CD4-positive, alpha-beta T cell treated with Interleukin-12 subunit alpha and Interleukin-12 subunit beta, for 1 hour (primary cell): Measurements from ENCODE around the gene KCNG2.
"Not testable (repeated sequence)": the region's sequence is repeated elsewhere in the genome, so short reads cannot be mapped to it uniquely, and the experiment has no call there.

Source experiments
- DNase-seq: peaks from one replicate; pipeline ENCODE4 v3.0.0-alpha.2; 2020

The KCNG2 gene, protein sequence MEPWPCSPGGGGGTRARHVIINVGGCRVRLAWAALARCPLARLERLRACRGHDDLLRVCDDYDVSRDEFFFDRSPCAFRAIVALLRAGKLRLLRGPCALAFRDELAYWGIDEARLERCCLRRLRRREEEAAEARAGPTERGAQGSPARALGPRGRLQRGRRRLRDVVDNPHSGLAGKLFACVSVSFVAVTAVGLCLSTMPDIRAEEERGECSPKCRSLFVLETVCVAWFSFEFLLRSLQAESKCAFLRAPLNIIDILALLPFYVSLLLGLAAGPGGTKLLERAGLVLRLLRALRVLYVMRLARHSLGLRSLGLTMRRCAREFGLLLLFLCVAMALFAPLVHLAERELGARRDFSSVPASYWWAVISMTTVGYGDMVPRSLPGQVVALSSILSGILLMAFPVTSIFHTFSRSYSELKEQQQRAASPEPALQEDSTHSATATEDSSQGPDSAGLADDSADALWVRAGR

DNA sequence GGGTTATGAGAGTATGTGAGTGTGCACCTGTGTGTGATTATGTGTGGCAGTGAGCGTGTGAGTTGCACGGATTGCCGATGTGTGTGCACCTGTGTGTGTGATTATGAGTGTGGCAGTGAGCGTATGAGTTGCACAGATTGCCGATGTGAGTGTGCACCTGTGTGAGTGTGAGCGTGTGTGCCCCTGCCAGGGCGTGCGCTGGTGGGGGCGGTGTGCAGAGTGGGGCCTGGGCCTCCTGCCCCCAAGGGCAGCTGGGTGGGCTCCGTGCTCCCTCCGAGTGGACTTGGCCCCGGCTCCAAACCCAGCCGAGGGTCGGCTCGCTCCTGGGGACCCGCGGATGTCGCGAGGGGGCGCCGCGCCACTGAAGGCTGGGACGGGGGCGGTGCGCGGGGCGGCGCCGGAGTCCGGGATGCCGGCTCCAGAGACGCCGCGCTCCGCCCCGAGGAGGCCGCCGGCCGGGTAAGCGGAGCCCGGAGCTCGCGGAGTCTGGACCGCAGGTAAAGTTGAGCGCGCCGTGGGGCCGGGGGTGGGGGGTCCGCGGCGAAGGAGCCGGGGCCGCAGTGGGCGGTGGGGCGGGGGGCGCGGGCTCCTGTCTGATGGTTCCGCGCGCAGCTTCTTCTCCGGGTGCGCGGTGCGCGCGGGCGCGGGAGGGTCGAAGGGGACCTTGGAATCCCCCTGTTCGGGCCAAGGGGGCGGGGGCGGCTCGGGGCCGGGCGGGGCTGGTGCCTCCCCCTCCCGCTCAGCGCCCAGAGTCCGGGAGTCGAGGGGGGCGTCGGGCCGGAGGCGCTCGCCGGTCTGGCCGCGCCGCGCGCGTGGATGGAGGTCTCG lies at the start of gene KCNG2:
KCNG2 (plus strand) TSS at position 421 of the 828 bp plus-strand sequence. CDS start 65,730 bp downstream, outside the sequence.
- no peak for DNase-seq

- no peak for DNase-seq
Observed at GRCh38 chr18:79748321-79749180, 49.2 kb upstream of the KCNG2 start.

GRCh38 chr18:79749251-79750191 lies 48.2 kb upstream of the KCNG2 start:
- DNase-seq: no peak

DNA sequence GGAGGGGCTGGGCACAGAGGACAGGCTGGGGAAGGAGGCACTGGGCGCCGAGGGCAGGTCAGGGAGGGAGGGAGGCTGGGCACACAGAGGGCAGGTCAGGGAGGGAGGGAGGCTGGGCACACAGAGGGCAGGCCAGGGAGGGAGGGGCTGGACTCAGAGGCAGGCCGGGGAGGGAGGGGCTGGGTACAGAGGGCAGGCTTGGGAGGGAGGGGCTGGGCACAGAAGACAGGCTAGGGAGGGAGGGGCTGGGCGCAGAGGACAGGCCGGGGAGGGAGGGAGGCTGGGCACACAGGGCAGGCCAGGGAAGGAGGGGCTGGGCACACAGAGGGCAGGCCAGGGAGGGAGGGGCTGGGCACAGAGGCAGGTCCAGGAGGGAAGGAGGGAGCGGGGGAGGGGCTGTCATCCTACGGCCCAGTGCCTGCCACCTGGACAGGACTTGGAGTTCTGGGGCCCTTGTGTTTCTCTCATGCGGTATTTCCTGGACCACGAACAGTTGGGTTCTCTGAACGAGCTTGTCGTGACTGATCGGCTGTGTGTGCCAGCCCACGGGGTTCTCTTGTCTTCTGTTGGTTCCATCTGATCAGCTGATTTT lies 46.7 kb upstream of the KCNG2 start:
- DNase-seq: no peak

DNA sequence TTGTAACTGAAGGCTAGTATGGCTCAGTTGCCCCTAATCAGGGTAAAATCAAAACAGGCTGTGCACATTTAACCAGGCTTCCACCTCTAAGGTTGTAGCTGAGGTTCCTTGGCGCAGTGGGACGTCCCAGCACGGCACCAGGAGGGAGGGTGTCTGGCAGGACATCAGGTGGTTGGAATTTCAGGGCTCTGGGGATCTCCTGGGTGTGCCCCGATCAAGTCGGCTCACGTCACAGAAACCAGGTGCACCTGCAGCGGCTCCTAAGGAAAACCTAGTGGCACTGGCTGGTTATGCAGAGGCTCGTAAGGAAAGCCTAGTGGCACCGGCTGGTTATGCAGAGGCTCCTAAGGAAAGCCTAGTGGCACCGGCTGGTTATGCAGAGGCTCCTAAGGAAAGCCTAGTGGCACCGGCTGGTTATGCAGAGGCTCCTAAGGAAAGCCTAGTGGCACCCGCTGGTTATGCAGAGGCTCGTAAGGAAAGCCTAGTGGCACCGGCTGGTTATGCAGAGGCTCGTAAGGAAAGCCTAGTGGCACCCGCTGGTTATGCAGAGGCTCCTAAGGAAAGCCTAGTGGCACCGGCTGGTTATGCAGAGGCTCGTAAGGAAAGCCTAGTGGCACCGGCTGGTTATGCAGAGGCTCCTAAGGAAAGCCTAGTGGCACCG lies 45.7 kb upstream of the KCNG2 start:
- DNase-seq: not testable (repeated sequence)

GRCh38 chr18:79752946-79753345 lies 44.8 kb upstream of the KCNG2 start:
- DNase-seq: not testable (repeated sequence)

DNA sequence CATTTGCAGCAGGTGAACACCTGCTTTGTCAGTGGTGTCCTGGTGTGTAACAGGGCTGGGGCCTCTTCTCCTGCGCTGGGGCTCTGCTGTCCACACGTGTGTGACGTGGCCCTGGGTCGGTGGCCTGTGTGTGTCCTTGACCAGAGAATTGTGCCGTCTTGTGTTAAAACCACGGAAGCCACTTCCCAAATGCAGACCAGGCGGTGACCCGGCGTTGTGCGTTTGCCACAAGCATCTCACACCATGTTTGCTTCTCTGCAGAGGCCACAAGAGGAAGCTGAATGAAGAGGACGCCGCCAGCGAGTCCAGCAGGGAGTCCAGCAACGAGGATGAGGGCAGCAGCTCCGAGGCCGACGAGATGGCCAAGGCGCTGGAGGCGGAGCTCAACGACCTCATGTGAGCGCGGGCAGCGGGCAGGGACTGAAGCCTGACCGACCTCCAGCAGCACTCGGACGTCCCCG lies 44.3 kb upstream of the KCNG2 start:
- DNase-seq: no peak

DNA sequence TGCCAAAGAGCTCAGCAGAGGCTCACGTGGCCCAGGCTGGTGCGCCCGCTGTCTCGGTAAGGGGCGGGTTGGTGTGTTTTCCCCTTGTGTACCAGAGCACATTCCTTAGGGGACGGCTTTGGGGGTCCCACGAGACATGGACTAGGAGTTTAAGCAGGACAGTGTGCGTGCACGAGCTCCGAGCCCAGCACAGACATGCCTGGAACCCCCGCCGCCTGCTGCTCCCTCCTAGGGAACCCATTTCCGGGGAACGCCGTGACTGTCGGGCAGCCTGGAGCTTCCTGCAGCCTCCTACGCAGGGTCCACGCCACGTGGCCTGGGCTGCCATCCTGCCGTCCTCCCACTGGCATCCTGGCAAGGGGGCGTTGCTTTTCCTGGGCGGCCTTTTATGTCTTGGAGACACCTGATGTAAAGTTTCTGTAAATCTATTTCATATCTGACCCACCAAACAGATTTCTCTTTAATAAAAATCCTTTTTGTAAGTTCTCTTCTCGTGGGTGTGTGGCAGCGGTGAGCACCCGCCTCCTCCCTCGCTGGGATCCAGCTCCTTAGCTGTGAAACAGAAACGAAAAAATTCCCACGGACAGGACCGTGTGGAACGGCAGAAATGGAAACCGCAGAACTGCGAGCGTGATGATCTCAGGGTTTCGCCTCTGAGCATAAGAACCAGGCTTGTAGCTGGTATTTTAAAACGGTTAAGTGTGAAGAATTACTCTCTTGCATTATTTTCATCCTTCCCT lies 43.5 kb upstream of the KCNG2 start:
- no peak for DNase-seq

- DNase-seq: no peak
Observed at GRCh38 chr18:79754831-79755351, 42.8 kb upstream of the KCNG2 start.

GRCh38 chr18:79755496-79756142 lies 42.1 kb upstream of the KCNG2 start:
- no peak for DNase-seq

- DNase-seq: no peak
Observed at GRCh38 chr18:79756143-79756500, 41.6 kb upstream of the KCNG2 start.

- no peak for DNase-seq
Observed at GRCh38 chr18:79756826-79757225, 40.9 kb upstream of the KCNG2 start.

DNA sequence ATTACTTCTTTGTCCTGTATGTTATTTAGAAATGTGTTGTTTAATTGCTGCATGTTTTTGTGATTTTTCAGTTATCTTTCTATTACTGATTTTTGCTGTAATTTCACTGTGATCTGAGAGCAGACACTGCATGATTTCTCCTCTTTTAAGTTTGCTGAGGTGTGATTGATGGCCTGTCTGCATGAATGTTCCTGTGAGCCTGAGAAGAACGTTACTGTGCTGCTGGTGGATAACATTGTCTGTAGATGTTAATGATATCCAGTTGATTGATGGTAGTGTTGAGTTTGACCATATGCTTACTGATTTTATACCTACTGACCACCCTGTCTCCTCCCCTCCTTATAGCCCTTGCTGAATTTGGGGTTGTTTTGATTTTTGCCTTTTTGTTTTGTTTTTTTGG lies 37.4 kb upstream of the KCNG2 start:
- no peak for DNase-seq

DNA sequence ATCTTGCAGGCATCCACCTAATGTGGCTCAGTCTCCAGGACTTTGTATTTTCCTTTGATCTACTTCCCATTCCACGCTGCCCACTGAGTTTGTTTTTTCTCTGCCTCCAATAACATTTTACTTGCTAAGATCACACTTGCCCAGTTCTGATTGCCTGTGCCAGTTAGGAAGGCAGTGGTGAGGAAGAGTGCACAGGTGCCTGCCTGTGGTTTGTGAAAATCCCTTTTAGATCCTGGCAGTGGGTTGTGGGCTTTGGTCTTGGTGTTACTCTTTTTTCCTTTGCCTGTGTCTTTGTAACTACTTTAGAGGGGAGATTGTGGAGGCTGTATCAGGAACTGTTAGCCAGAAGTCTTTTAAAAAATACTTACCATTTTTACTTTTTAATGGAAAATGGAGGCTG lies 36.9 kb upstream of the KCNG2 start:
- no peak for DNase-seq

DNA sequence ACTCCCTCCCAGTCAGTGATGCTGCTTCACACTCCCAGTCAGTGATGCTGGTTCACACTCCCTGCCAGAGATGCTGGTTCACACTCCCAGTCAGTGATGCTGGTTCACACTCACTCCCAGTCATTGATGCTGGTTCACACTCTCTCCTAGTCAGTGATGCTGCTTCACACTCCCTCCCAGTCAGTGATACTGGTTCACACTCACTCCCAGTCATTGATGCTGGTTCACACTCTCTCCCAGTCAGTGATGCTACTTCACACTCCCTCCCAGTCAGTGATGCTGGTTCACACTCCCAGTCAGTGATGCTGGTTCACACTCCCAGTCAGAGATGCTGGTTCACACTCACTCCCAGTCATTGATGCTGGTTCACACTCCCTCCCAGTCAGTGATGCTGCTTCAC lies 34.3 kb upstream of the KCNG2 start:
- no peak for DNase-seq

GRCh38 chr18:79764131-79764530 lies 33.6 kb upstream of the KCNG2 start:
- no peak for DNase-seq

DNA sequence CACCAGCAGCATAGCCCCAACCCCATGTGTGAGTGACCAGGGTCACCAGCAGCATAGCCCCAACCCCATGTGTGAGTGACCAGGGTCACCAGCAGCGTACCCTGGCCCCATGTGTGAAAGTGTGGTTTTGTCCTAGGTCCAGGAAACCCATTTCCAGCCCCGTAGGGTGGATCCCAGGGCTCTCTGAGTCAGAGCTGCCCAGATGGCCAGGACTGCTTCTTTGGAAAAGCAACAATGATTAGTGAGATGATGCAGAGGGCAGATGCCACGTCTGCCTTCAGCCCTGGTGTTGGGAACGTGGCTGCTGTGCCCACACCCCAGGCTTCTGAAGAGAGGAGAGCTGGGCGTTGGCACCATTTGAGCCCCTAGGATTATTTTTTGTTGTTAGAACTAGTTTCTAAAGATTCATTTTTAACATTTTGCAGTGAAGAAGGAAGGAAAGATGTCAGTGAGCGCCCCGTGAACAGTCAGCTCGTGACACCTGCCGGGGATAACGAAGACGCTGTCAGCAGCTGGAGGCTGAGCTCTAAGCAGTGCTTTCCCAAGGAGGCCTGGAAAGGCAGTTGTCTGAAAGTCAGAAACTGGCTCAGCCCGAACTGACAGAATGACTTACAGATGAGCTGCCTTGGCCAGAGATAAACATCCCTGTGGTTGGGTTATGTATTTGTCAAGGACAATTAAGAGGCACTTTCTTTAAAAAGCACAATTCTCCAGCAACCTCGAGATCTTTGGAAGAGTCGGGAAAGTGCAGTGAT lies 32.1 kb upstream of the KCNG2 start:
- no peak for DNase-seq

DNA sequence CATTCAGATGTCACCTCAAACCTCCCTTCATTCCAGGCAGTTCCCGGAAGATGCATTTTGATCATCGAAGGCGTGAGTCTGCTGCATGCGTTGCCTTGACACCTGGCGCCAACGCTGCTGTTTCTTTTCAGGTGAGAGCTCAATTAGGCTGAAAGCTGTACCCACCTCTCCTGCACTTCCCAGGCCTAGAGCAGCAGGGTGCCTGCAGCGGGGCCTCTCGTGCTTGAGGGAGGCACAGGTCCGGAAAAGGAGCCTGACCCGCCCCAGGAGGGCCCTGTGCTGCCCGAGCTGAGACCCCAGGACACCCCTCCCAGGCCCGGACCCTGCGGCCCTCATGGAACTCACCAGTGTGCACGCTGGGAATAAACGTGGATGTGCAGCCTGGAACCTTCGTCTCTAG lies 31.4 kb upstream of the KCNG2 start:
- DNase-seq: no peak
